Measurements from ENCODE around the gene GLG1. TPM values are rescaled to one million over a fixed set of nuclear protein-coding genes. Genes with fewer than 3 reads are reported as not detected.
"Not testable (repeated sequence)": the region's sequence is repeated elsewhere in the genome, so short reads cannot be mapped to it uniquely, and the experiment has no call there.

Gene GLG1
- total RNA-seq (100 to 1,000 TPM; 114 to 149 TPM), polyA plus RNA-seq (ENCODE audit: insufficient read length in 2 of 2) (100 to 1,000 TPM; 107 to 128 TPM)
- long read RNA-seq, donor 1, full-length matches to known transcripts = 14 of 19 reads
- long read RNA-seq, donor 1, partial matches to known transcripts = 5 of 19 reads
- long read RNA-seq, donor 1, other reads (novel, unspliced or antisense) = 0 of 19 reads
- long read RNA-seq, donor 2, full-length matches to known transcripts = 7 of 7 reads
- long read RNA-seq, donor 2, partial matches to known transcripts = 0 of 7 reads
- long read RNA-seq, donor 2, other reads (novel, unspliced or antisense) = 0 of 7 reads
- long read RNA-seq, donor 3, full-length matches to known transcripts = 6 of 6 reads
- long read RNA-seq, donor 3, partial matches to known transcripts = 0 of 6 reads
- long read RNA-seq, donor 3, other reads (novel, unspliced or antisense) = 0 of 6 reads
- long read RNA-seq, donor 4, full-length matches to known transcripts = 14 of 14 reads
- long read RNA-seq, donor 4, partial matches to known transcripts = 0 of 14 reads
- long read RNA-seq, donor 4, other reads (novel, unspliced or antisense) = 0 of 14 reads

GRCh38 chr16:74606521-74607309 is at the start of gene GLG1:
Gene GLG1 (minus strand): TSS chr16:74607114. CDS start chr16:74607094, 20 bp downstream.
- Histone ChIP-seq H3K27ac (ENCODE audit: low read depth, low read length) (peak within 1 kb of the TSS; percentile 97), H3K27me3 (ENCODE audit: control insufficient read depth, insufficient read depth, low read length) (no peaks in the 10 kb centered on the region), H3K9me3 (ENCODE audit: control insufficient read depth, insufficient read depth, low read length) (no peaks in the 10 kb centered on the region), H3K4me1 (ENCODE audit: control insufficient read depth, insufficient read depth, low read length) (peaks cover 11% of the 10 kb centered on the region), H3K4me3 (ENCODE audit: low read depth, low read length) (peak within 1 kb of the TSS; percentile 84), H3K36me3 (ENCODE audit: control insufficient read depth, insufficient read depth, low read length) (no peaks in the 10 kb centered on the region)
- peak; percentile 77 to 98 (median 86) for DNase-seq (ENCODE audit: low read depth in 4 of 6, low spot score in 6 of 6)
- WGBS (ENCODE audit: insufficient coverage) = under 1% methylated on average over 76 of the region's 77 CpGs

GRCh38 chr16:74654536-74655050 is 47.7 kb upstream of the GLG1 start:
- WGBS (ENCODE audit: insufficient coverage) = no CpG with 5 or more reads among the region's 3 CpGs
- H3K4me1 ChIP-seq (ENCODE audit: control insufficient read depth, insufficient read depth, low read length) = no peaks in the 10 kb centered on the region
- H3K4me3 ChIP-seq (ENCODE audit: low read depth, low read length) = no peak overlapping the region
- peaks cover 22% of the 10 kb centered on the region for H3K36me3 ChIP-seq (ENCODE audit: control insufficient read depth, insufficient read depth, low read length)
- H3K27ac ChIP-seq (ENCODE audit: low read depth, low read length) = no peak overlapping the region
- no peaks in the 10 kb centered on the region for H3K9me3 ChIP-seq (ENCODE audit: control insufficient read depth, insufficient read depth, low read length)
- DNase-seq (ENCODE audit: low read depth in 4 of 6, low spot score in 6 of 6) = no peak
- H3K27me3 ChIP-seq (ENCODE audit: control insufficient read depth, insufficient read depth, low read length) = no peaks in the 10 kb centered on the region

DNA sequence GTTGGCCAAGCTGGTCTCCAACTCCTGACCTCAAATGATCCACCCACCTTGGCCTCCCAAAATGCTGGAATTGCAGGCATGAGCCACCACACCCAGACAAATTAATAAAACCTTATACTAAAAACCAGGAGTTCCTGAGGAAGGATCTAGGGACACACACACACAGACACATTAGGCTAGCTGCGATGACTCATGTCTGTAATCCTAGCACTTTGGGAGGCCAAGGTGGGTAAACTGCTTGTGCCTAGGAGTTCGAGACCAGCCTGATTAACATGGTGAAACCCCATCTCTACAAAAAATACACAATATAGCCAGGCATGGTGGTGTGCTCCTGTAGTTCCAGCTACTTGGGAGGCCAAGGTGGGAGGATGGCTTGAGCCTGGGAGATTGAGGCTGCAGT is 46.0 kb upstream of the GLG1 start:
- WGBS (ENCODE audit: insufficient coverage) = no CpG with 5 or more reads among the region's 2 CpGs
- H3K4me3 ChIP-seq (ENCODE audit: low read depth, low read length); H3K27me3 ChIP-seq (ENCODE audit: control insufficient read depth, insufficient read depth, low read length): not testable (repeated sequence)

GRCh38 chr16:74652249-74652648 is 45.3 kb upstream of the GLG1 start:
- H3K9me3 ChIP-seq (ENCODE audit: control insufficient read depth, insufficient read depth, low read length) = no peaks in the 10 kb centered on the region
- WGBS (ENCODE audit: insufficient coverage) = no CpG with 5 or more reads among the region's 1 CpG
- peaks cover 16% of the 10 kb centered on the region for H3K36me3 ChIP-seq (ENCODE audit: control insufficient read depth, insufficient read depth, low read length)
- no peaks in the 10 kb centered on the region for H3K4me1 ChIP-seq (ENCODE audit: control insufficient read depth, insufficient read depth, low read length)
- no peak for DNase-seq (ENCODE audit: low read depth in 4 of 6, low spot score in 6 of 6)
- H3K4me3 ChIP-seq (ENCODE audit: low read depth, low read length) = no peak overlapping the region
- H3K27ac ChIP-seq (ENCODE audit: low read depth, low read length) = no peak overlapping the region
- no peaks in the 10 kb centered on the region for H3K27me3 ChIP-seq (ENCODE audit: control insufficient read depth, insufficient read depth, low read length)

More for the DNA sequence above, 46.0 kb upstream of the GLG1 start:
- peaks cover 18% of the 10 kb centered on the region for H3K36me3 ChIP-seq (ENCODE audit: control insufficient read depth, insufficient read depth, low read length)
- H3K27ac ChIP-seq (ENCODE audit: low read depth, low read length); DNase-seq (ENCODE audit: low read depth in 4 of 6, low spot score in 6 of 6); H3K4me1 ChIP-seq (ENCODE audit: control insufficient read depth, insufficient read depth, low read length); H3K9me3 ChIP-seq (ENCODE audit: control insufficient read depth, insufficient read depth, low read length): not testable (repeated sequence)

DNA sequence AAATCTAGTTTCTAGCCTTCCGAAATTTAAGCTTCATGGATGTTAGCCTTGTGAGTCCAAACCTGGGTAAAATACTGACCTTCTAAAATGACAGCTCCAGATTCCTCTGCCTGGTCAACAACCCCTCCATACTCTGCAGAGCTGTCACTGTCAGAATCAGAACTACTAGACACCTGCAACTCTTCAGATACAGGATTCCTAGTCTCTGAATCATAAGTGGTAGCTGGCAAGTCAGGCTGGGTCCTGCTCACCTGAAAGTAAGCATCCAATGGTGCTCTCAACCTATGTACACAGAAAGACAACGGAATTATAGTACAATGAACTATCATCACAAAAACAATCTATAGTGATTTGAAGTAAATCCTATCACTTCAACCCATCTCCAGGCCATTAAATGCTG is 44.9 kb upstream of the GLG1 start:
- Histone ChIP-seq H3K27me3 (ENCODE audit: control insufficient read depth, insufficient read depth, low read length) (no peaks in the 10 kb centered on the region), H3K27ac (ENCODE audit: low read depth, low read length) (no peak overlapping the region), H3K4me3 (ENCODE audit: low read depth, low read length) (no peak overlapping the region), H3K4me1 (ENCODE audit: control insufficient read depth, insufficient read depth, low read length) (no peaks in the 10 kb centered on the region), H3K36me3 (ENCODE audit: control insufficient read depth, insufficient read depth, low read length) (peaks cover 17% of the 10 kb centered on the region), H3K9me3 (ENCODE audit: control insufficient read depth, insufficient read depth, low read length) (no peaks in the 10 kb centered on the region)
- DNase-seq (ENCODE audit: low read depth in 4 of 6, low spot score in 6 of 6) = no peak
- 100% methylated on average over 1 of the region's 2 CpGs for WGBS (ENCODE audit: insufficient coverage)

DNA sequence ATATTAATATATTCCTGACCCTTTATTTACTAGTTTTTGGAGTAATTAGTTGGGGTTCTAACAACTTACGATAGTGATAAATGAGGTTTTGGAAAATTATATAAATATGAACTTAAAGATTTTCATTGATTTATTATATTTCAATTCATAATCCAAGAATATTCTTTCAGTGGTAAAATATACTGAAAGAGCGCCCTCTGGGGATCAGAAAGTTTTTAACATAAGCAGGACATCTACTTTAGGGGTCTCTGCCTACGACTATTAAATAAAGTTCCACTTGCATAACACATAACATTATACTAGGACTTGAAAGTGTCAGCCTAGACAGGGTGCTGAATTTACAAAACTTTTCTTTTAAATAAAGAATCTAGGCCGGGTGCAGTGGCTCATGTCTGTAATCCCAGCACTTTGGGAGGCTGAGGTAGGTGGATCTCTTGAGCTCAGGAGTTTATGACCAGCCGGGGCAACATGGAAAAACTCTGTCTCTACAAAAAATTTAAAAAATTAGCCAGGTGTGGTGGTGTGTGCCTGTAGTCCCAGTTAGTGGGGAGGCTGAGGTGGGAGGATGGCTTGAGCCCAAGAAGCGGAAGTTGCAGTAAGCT is 44.2 kb upstream of the GLG1 start:
- H3K4me3 ChIP-seq (ENCODE audit: low read depth, low read length) = no peak overlapping the region
- H3K4me1 ChIP-seq (ENCODE audit: control insufficient read depth, insufficient read depth, low read length) = no peaks in the 10 kb centered on the region
- H3K9me3 ChIP-seq (ENCODE audit: control insufficient read depth, insufficient read depth, low read length) = no peaks in the 10 kb centered on the region
- H3K36me3 ChIP-seq (ENCODE audit: control insufficient read depth, insufficient read depth, low read length) = peaks cover 18% of the 10 kb centered on the region
- 100% methylated on average over 1 of the region's 6 CpGs for WGBS (ENCODE audit: insufficient coverage)
- peak in 2 of 6 donors; percentile 14 to 15 for DNase-seq (ENCODE audit: low read depth in 4 of 6, low spot score in 6 of 6)
- H3K27me3 ChIP-seq (ENCODE audit: control insufficient read depth, insufficient read depth, low read length) = no peaks in the 10 kb centered on the region
- H3K27ac ChIP-seq (ENCODE audit: low read depth, low read length) = no peak overlapping the region

GRCh38 chr16:74649839-74650504 is 43.1 kb upstream of the GLG1 start:
- no CpG with 5 or more reads among the region's 1 CpG for WGBS (ENCODE audit: insufficient coverage)
- Histone ChIP-seq H3K27me3 (ENCODE audit: control insufficient read depth, insufficient read depth, low read length) (no peaks in the 10 kb centered on the region), H3K27ac (ENCODE audit: low read depth, low read length) (no peak overlapping the region), H3K36me3 (ENCODE audit: control insufficient read depth, insufficient read depth, low read length) (peaks cover 26% of the 10 kb centered on the region), H3K4me1 (ENCODE audit: control insufficient read depth, insufficient read depth, low read length) (no peaks in the 10 kb centered on the region), H3K9me3 (ENCODE audit: control insufficient read depth, insufficient read depth, low read length) (no peaks in the 10 kb centered on the region), H3K4me3 (ENCODE audit: low read depth, low read length) (no peak overlapping the region)
- no peak for DNase-seq (ENCODE audit: low read depth in 4 of 6, low spot score in 6 of 6)

DNA sequence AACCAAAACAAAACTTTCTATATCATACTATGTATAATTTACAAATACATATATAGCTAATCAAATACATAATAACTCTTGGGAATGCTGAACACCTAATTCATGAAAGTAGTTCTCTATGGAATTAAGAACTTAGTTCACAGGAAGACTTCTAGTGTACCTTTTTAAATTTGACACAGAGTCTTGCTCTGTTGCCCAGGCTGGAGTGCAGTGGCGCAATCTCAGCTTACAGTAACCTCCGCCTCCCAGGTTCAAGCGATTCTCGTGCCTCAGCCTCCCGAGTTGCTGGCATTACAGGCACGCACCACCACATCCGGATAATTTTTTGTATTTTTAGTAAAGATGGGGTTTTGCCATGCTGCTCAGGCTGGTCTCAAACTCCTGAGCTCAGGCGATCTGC is 35.1 kb upstream of the GLG1 start:
- no peak for DNase-seq (ENCODE audit: low read depth in 4 of 6, low spot score in 6 of 6)
- Histone ChIP-seq H3K4me3 (ENCODE audit: low read depth, low read length) (no peak overlapping the region), H3K27me3 (ENCODE audit: control insufficient read depth, insufficient read depth, low read length) (no peaks in the 10 kb centered on the region), H3K36me3 (ENCODE audit: control insufficient read depth, insufficient read depth, low read length) (peaks cover 37% of the 10 kb centered on the region), H3K27ac (ENCODE audit: low read depth, low read length) (no peak overlapping the region), H3K9me3 (ENCODE audit: control insufficient read depth, insufficient read depth, low read length) (no peaks in the 10 kb centered on the region), H3K4me1 (ENCODE audit: control insufficient read depth, insufficient read depth, low read length) (no peaks in the 10 kb centered on the region)
- WGBS (ENCODE audit: insufficient coverage) = 100% methylated on average over 8 of the region's 8 CpGs

Data from spinal cord (tissue), 10 donors.